Measurements from ENCODE around the gene GABRB3. TPM values are rescaled to one million over a fixed set of nuclear protein-coding genes. Genes with fewer than 3 reads are reported as not detected.

Gene GABRB3
- total and polyA plus RNA-seq, 2 experiments from 2014 or later: 1.8 TPM

GRCh38 chr15:26644948-26645347, 127.9 kb downstream of the GABRB3 start:
- Histone ChIP-seq H3K4me3 (no peak overlapping the region), H3K4me2 (no peak overlapping the region), H3K9me3 (ENCODE audit: low read depth) (no peaks in the 10 kb centered on the region), H2AFZ (no peak overlapping the region), H3K27ac (no peak overlapping the region), H4K20me1 (ENCODE audit: insufficient read depth, poor library complexity, severe bottlenecking) (no peaks in the 10 kb centered on the region), H3K27me3 (no peaks in the 10 kb centered on the region), H3K79me2 (no peaks in the 10 kb centered on the region), H3K9me2 (replicated peaks; ENCODE audit: insufficient read depth) (no peaks in the 10 kb centered on the region), H3K36me3 (replicated peaks; ENCODE audit: insufficient read depth, low read depth) (no peaks in the 10 kb centered on the region), H3K4me1 (ENCODE audit: insufficient read depth) (no peaks in the 10 kb centered on the region)
- DNase-seq (ENCODE audit: low spot score): no peak
- WGBS (ENCODE audit: low lambda C conversion rate, missing lambda C conversion rate): 76% methylated on average over 9 of the region's 9 CpGs
- no peak for TF ChIP-seq EZH2phosphoT487 (IDR thresholded peaks at IDR 0.05; ENCODE audit: low read depth, severe bottlenecking, unreplicated experiment)
- no peak for TF ChIP-seq EZH2 (IDR thresholded peaks at IDR 0.05; ENCODE audit: borderline replicate concordance)
- no peak for TF ChIP-seq CTCF (IDR thresholded peaks at IDR 0.05; ENCODE audit: poor library complexity)

GRCh38 chr15:26641144-26641543, 131.7 kb downstream of the GABRB3 start:
- Histone ChIP-seq H3K27ac (no peak overlapping the region), H3K4me1 (ENCODE audit: insufficient read depth) (no peaks in the 10 kb centered on the region), H3K4me2 (no peak overlapping the region), H3K36me3 (replicated peaks; ENCODE audit: insufficient read depth, low read depth) (no peaks in the 10 kb centered on the region), H3K79me2 (no peaks in the 10 kb centered on the region), H2AFZ (no peak overlapping the region), H4K20me1 (ENCODE audit: insufficient read depth, poor library complexity, severe bottlenecking) (no peaks in the 10 kb centered on the region), H3K4me3 (no peak overlapping the region), H3K9me2 (replicated peaks; ENCODE audit: insufficient read depth) (no peaks in the 10 kb centered on the region), H3K9me3 (ENCODE audit: low read depth) (no peaks in the 10 kb centered on the region), H3K27me3 (no peaks in the 10 kb centered on the region)
- no peak for DNase-seq (ENCODE audit: low spot score)
- 91% methylated on average over 6 of the region's 6 CpGs for WGBS (ENCODE audit: low lambda C conversion rate, missing lambda C conversion rate)
- TF ChIP-seq EZH2 (IDR thresholded peaks at IDR 0.05; ENCODE audit: borderline replicate concordance): no peak
- TF ChIP-seq EZH2phosphoT487 (IDR thresholded peaks at IDR 0.05; ENCODE audit: low read depth, severe bottlenecking, unreplicated experiment): no peak
- no peak for TF ChIP-seq CTCF (IDR thresholded peaks at IDR 0.05; ENCODE audit: poor library complexity)

GRCh38 chr15:26640601-26641000, 132.3 kb downstream of the GABRB3 start:
- Histone ChIP-seq H3K79me2 (no peaks in the 10 kb centered on the region), H3K4me3 (no peak overlapping the region), H4K20me1 (ENCODE audit: insufficient read depth, poor library complexity, severe bottlenecking) (no peaks in the 10 kb centered on the region), H2AFZ (no peak overlapping the region), H3K27me3 (no peaks in the 10 kb centered on the region), H3K4me1 (ENCODE audit: insufficient read depth) (no peaks in the 10 kb centered on the region), H3K4me2 (no peak overlapping the region), H3K36me3 (replicated peaks; ENCODE audit: insufficient read depth, low read depth) (no peaks in the 10 kb centered on the region), H3K9me3 (ENCODE audit: low read depth) (no peaks in the 10 kb centered on the region), H3K9me2 (replicated peaks; ENCODE audit: insufficient read depth) (no peaks in the 10 kb centered on the region), H3K27ac (no peak overlapping the region)
- WGBS (ENCODE audit: low lambda C conversion rate, missing lambda C conversion rate): 92% methylated on average over 5 of the region's 5 CpGs
- no peak for DNase-seq (ENCODE audit: low spot score)
- TF ChIP-seq EZH2phosphoT487 (IDR thresholded peaks at IDR 0.05; ENCODE audit: low read depth, severe bottlenecking, unreplicated experiment): no peak

- H3K27me3 ChIP-seq: no peaks in the 10 kb centered on the region
- DNase-seq (ENCODE audit: low spot score): no peak
- no peaks in the 10 kb centered on the region for H3K79me2 ChIP-seq
- 71% methylated on average over 9 of the region's 9 CpGs for WGBS (ENCODE audit: low lambda C conversion rate, missing lambda C conversion rate)
- no peak overlapping the region for H3K4me3 ChIP-seq
- TF ChIP-seq EZH2phosphoT487 (IDR thresholded peaks at IDR 0.05; ENCODE audit: low read depth, severe bottlenecking, unreplicated experiment): no peak
- TF ChIP-seq EZH2 (IDR thresholded peaks at IDR 0.05; ENCODE audit: borderline replicate concordance): no peak
- TF ChIP-seq CTCF (IDR thresholded peaks at IDR 0.05; ENCODE audit: poor library complexity): no peak
- no peaks in the 10 kb centered on the region for H3K36me3 ChIP-seq (replicated peaks; ENCODE audit: insufficient read depth, low read depth)
- H4K20me1 ChIP-seq (ENCODE audit: insufficient read depth, poor library complexity, severe bottlenecking): no peaks in the 10 kb centered on the region
- H2AFZ ChIP-seq: no peak overlapping the region
- no peaks in the 10 kb centered on the region for H3K9me2 ChIP-seq (replicated peaks; ENCODE audit: insufficient read depth)
- H3K9me3 ChIP-seq (ENCODE audit: low read depth): no peaks in the 10 kb centered on the region
- no peaks in the 10 kb centered on the region for H3K4me1 ChIP-seq (ENCODE audit: insufficient read depth)
- H3K4me2 ChIP-seq: no peak overlapping the region
- no peak overlapping the region for H3K27ac ChIP-seq
These were observed 132.9 kb downstream of the GABRB3 start for GRCh38 chr15:26639966-26640365.
